NCI-H1105 treated with DMSO at 0.1 percent for 48 hours (cell line): Measurements from ENCODE around the gene PRSS8.
"Not testable (repeated sequence)": the region's sequence is repeated elsewhere in the genome, so short reads cannot be mapped to it uniquely, and the experiment has no call there.

Source experiments
- DNase-seq: peaks from one replicate; lab custom pipeline; 2025; lab: John Stamatoyannopoulos, UW

PRSS8 gene

DNA sequence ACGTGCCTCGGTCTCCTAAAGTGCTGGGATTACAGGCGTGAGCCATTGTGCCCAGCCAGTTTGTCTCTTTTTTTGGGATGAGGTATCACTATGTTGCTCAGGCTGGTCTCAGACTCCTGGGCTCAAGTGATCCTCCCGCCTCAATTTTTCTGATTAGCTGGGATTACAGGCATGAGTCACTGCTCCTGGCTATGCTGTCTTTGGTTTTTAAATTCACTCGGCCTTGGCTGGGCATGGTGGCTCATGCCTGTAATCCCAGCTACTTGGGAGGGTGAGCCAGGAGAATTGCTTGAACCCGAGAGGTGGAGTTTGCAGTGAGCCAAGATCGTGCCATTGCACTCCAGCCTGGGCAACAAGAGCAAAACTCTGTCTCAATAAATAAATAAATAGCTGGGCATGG, 8.9 kb upstream of the PRSS8 start:
- not testable (repeated sequence) for DNase-seq

- DNase-seq, result no peak
These were observed 8.2 kb upstream of the PRSS8 start for GRCh38 chr16:31143694-31144148.

- DNase-seq, result no peak
These were observed 7.6 kb upstream of the PRSS8 start for GRCh38 chr16:31143011-31143693.

GRCh38 chr16:31142109-31143010, 6.8 kb upstream of the PRSS8 start:
- peak; percentile 96 for DNase-seq

DNA sequence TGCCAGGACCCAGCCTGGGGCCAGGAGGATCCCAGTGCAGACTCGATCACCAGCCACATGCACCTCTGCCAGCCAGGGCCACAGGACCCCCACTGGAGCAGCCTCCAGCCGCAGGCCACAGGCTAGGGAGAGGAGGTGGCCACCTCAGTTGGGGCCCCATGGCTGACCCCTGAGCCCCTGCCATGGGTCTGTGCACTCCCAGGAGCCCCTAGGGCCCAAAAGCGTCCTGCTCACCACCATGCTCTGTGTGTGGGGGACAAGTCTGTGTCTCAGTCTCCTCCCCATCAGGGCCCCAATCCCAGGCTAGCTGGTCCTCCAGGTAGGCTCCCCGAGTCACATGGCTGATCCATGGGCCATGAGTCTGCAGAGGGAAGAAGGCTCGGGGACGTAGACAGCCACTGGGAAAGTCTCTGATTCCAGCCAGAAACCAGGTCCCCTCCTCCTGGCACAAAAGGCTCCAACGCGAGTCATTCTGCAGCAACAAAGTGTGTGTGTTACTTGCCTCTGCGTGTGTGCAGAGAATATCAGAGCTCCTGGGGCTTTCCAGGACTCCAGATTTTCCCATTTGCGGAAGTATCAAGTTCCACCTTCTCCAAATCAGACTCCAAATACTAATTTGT, 6.1 kb upstream of the PRSS8 start:
- DNase-seq, result no peak

GRCh38 chr16:31141071-31141469, 5.5 kb upstream of the PRSS8 start:
- DNase-seq, result not testable (repeated sequence)

DNA sequence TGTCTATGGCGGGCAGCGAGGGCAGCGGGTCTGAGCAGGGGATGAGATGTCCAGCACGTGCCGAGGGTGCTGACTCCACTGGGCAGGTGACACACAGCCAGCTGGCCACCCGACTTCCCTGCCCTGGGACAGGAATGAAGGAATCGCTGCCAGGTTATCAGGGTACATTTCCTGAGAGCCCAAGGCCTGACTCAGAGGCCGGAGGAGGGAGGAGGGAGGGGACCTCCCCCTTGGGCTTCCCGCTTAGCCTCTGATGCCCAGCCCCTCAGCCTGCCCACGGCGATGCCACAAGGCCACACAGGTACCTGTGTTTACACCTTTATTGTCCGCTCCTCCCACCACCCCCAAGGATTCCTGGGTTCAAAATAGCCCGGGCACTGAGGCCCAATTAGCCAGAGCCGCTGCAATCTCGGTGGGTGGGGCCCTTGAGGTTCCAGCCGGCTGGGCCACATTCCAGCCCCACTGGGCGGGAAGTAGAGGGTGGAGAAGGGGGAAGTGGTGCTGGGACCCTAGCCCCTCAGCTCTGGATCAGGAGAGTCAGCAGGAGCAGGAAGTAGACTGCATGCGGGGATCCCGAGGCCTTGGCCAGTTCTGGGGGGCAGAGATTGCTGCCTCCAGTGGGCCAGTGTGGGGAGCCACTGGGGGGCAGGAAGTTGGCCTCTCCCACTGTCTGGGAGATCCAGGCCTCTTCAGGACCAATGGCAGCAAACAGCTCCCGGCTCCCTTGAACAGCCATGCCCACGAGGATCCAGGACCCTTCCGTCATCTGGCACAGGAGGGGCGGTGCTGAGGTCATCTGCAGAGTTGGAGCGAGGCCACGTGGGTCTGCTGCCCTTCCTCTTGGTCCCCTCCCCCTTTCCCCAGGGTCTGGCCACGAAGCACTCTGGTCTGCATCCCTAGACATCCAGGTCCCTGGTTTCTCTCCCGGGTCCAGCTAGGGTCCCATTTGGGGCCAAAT, 3.4 kb upstream of the PRSS8 start:
- no peak for DNase-seq

- DNase-seq, result not testable (repeated sequence)
These were observed 1.4 kb upstream of the PRSS8 start for GRCh38 chr16:31136822-31137499.

DNA sequence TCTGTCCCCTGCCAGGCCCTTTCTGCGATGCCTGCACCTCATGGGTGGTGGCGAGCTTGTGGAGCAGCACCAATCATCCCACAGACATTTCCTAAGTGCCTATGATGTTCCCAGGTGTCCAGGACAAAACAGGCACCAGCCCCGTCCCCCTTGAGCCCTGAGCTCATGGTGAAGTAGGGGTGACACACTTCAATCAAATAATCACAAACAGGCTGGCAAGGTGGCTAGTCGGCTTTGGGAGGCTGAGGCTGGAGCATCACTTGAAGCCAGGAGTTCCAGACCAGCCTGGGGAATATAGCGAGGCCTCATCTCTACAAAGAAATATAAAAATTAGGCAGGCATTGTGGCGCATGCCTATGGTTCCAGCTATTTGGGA, 748 bp upstream of the PRSS8 start:
- no peak for DNase-seq

DNA sequence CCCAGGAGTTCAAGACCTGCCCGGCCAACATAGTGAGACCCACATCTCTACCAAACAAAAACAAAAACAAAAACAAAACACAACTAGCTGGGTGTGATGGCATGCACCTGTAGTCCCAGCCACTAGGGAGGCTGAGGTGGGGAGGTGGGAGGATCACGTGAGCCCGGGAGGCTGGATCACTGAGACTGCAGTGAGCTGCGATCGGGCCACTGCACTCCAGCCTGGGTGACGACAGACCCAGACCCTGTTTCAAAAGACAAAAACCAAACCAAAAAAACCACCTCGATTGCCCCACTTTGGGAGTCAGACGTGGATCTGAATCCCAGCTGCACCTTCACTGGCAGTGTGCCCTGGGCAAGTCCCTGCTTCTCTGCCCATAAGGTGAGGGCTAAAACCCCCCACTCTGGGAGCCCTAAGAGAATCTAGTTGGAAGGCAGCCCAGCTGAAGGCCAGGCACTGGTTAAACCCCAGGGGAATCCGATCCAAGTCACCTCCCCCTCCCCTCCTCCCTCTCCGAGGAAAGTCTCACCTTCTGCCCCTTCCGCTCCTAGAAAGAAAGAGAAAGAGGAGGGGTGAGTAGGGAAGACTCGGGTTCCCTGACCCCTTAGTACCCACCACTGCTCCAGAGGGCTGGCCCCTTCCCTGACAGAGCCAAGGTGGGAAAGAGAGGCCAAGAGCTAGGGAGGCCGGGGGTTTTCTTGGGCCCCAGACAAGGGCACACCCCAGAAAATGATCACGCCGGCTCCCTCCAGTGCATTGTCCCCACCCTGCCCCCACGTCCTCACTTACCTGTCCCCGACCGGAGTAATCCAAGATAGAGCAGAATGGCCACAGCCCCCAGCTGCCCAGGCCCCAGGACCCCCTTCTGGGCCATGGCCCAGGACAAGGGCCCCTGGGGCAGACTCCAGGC, 647 bp downstream of the PRSS8 start:
- peak; percentile 89 for DNase-seq

DNA sequence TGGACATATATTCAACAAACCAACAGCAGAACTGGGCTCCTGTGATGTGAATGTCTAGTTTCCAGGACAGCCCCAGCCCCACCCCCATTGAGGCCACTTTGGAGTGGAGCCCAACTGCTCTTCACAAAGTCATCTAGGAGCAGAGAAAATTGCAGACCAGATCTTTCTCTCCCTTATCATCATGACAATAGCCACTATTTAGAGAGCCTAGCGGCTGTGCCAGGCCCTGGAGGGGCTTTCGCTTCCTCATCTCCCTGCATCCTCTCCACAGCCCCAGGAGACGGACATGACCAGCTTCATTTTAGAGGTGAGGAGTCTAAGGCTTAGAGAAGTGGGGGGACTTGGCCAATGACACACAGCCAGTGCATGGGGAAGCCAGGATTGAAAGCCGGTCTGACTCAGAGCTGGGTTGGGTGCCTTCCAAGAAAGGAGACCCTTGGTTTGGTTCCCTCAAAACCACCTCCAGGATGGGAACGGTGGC, 1.4 kb downstream of the PRSS8 start:
- DNase-seq, result peak; percentile 4

GRCh38 chr16:31133046-31133501, 2.5 kb downstream of the PRSS8 start:
- DNase-seq, result no peak

DNA sequence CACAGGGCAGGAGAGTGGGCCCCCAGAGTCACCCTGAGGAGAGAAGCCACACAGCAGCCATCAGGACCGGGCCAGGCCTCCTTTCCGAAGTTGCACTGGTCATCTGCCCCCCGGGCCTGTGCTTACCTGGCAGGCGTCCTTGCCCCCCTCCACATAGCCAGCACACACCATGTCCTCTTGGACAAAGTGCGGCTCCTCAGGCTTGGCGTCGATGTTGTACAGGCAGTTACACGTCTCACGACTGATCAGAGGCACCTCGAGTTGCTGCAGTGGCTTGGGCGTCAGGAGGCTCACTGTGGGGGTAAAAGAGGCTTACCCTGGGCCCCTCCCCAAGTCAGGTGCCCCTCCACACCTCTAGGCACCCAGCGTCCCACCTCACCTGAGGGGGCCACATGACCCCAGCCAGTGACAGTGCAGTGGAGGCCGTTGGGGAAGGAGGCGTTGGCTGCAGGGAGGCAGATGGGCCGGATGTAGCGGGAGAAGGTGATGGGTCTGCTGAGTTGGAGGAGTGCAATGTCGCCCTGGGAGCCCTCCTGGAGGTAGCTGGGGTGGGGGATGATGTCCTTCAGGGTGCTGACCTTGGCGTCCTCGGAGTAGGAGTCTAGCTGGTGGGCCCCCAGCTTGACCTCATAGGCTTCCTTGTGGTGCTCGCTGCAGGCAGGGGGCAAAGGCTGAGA, 3.1 kb downstream of the PRSS8 start:
- DNase-seq, result no peak

GRCh38 chr16:31131841-31132271, 3.7 kb downstream of the PRSS8 start:
- no peak for DNase-seq

- DNase-seq, result no peak
These were observed 4.1 kb downstream of the PRSS8 start for GRCh38 chr16:31131416-31131815.

DNA sequence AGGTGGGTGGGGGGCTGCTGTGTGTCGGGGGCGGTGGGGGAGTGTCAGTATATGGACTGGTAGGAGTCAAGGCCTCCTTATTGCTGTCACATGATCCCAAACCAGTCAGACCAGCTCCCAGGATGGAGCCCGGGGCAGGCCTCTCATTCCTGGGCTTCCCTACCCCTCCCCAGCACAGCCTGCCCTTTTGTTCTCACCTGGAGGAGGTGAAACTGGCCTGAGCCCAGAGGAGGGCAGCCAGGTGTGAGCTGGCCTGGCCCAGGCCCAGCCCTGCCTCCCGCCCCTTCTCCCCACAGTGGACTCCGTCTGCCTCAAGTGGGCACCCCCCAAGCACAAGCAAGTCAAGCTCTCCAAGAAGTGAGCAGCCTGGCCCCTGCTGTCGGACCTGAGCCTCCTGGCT, 4.6 kb downstream of the PRSS8 start:
- no peak for DNase-seq

DNA sequence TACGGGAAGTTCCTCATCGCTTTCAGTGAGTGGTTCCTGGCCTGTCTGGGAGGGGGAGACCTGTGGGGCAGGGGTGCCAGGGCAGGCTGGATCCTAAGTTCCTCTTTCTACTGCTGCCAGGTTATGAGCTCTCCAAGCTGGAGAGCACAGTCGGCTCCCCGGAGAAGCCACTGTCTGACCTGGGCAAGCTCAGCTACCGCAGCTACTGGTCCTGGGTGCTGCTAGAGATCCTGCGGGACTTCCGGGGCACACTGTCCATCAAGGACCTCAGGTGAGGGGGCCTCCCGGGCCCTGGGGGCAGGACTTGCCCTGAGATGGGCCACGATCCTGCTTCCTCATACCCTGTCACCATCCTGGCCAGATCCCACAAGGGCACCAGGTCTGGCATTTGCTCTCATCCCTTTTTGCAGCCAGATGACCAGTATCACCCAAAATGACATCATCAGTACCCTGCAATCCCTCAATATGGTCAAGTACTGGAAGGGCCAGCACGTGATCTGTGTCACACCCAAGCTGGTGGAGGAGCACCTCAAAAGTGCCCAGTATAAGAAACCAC, 5.1 kb downstream of the PRSS8 start:
- no peak for DNase-seq

DNA sequence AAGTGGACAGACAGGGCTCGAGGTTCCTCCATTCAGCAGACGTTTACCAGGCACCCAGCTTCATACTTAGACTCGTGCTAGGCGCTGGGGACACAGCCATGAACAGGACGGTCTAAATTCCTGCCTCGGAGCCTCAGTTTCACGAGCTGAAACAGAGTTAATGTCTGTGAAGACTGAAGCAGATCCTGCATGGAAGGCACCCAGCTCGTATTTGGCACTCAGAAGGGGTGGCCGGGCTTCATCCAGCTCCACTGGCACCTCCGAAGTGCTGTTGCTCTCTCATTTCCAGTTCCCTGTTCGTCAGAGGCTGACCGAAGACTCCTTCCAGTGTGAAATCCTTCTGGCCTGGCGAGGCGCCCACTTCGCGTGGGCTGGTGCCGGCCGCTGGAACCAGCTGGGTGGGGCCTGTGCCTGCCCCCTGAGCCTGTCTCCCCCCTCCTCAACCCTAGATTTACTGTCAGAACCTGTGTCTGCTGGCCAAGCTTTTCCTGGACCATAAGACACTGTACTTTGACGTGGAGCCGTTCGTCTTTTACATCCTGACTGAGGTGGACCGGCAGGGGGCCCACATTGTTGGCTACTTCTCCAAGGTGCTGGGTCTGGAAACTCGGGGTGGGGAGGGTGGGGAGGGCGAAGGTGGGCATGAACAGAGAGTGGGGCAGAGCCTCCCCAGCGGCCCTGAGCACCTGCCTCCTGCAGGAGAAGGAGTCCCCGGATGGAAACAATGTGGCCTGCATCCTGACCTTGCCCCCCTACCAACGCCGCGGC, 5.8 kb downstream of the PRSS8 start:
- no peak for DNase-seq
